ENCODE results near the gene C2orf68. TPM values are rescaled to one million over a fixed set of nuclear protein-coding genes. Genes with fewer than 3 reads are reported as not detected.

C2orf68 gene
- total and polyA plus RNA-seq, 2 of the 8 experiments (the other 6 are each of a cell fraction or from before 2014, with no cell fraction given), result 46.3 to 49.4 TPM

GRCh38 chr2:85599468-85600234 is 12.2 kb downstream of the C2orf68 start (continued):
- TF ChIP-seq KDM5A (IDR thresholded peaks at IDR 0.05; ENCODE audit: low read length) (no peak), KDM1A (IDR thresholded peaks at IDR 0.05; ENCODE audit: borderline replicate concordance, low read length) (no peak), EGR1 (IDR thresholded peaks at IDR 0.05; ENCODE audit: borderline replicate concordance, low read depth, low read length) (no peak), POU5F1 (IDR thresholded peaks at IDR 0.05; ENCODE audit: low read depth, low read length) (no peak), SIN3A (conservative IDR thresholded peaks at IDR 0.05 in 1 of 2, IDR thresholded peaks at IDR 0.05 in 1 of 2; ENCODE audit: low read depth in 1 of 2, low read length in 2 of 2) (no peak), PHF8 (conservative IDR thresholded peaks at IDR 0.05; ENCODE audit: low read depth, low read length) (no peak), TEAD4 (IDR thresholded peaks at IDR 0.05; ENCODE audit: low read depth, low read length) (no peak), BRCA1 (IDR thresholded peaks at IDR 0.05; ENCODE audit: low read depth, low read length) (no peak), GABPA (IDR thresholded peaks at IDR 0.05; ENCODE audit: borderline replicate concordance, insufficient read depth, low read length) (no peak), CBX5 (IDR thresholded peaks at IDR 0.05; ENCODE audit: low read depth, low read length) (no peak)
